ENCODE data around the gene GTSE1. TPM values are rescaled to one million over a fixed set of nuclear protein-coding genes. Genes with fewer than 3 reads are reported as not detected.

GTSE1 gene
- total RNA-seq, 1 experiment from 2014 or later, result 88.1 TPM

- Histone ChIP-seq H3K27me3 (replicated peaks; ENCODE audit: insufficient read depth, low read depth, low read length, poor library complexity) (no peaks in the 10 kb centered on the region), H3K4me1 (ENCODE audit: insufficient read depth, low read length, poor library complexity, severe bottlenecking) (peaks cover 4% of the 10 kb centered on the region), H3K36me3 (ENCODE audit: insufficient read depth, low read length, poor library complexity, severe bottlenecking) (peaks cover 9% of the 10 kb centered on the region), H3K4me3 (ENCODE audit: low read depth, low read length, poor library complexity, severe bottlenecking) (no peak overlapping the region), H3K9me3 (ENCODE audit: low read depth, low read length, poor library complexity, severe bottlenecking) (no peaks in the 10 kb centered on the region), H3K27ac (ENCODE audit: low read depth, low read length, poor library complexity, severe bottlenecking) (no peak overlapping the region)
- BruUV-seq (replicated peaks), result no TSS peak
- ChIA-PET POLR2A (ENCODE audit: low non-redundant PET) (no interaction called here), CTCF (no interaction called here)
- no peak for DNase-seq (ENCODE audit: low spot score)
- TF ChIP-seq, protein P1, sequence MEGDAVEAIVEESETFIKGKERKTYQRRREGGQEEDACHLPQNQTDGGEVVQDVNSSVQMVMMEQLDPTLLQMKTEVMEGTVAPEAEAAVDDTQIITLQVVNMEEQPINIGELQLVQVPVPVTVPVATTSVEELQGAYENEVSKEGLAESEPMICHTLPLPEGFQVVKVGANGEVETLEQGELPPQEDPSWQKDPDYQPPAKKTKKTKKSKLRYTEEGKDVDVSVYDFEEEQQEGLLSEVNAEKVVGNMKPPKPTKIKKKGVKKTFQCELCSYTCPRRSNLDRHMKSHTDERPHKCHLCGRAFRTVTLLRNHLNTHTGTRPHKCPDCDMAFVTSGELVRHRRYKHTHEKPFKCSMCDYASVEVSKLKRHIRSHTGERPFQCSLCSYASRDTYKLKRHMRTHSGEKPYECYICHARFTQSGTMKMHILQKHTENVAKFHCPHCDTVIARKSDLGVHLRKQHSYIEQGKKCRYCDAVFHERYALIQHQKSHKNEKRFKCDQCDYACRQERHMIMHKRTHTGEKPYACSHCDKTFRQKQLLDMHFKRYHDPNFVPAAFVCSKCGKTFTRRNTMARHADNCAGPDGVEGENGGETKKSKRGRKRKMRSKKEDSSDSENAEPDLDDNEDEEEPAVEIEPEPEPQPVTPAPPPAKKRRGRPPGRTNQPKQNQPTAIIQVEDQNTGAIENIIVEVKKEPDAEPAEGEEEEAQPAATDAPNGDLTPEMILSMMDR (conservative IDR thresholded peaks at IDR 0.05; ENCODE audit: low read depth, low read length), result no peak
- intact Hi-C loops (cut with micrococcal nuclease; ENCODE audit: unreplicated experiment), result no loop called here
Measured at GRCh38 chr22:46272762-46273431, 23.8 kb upstream of the GTSE1 start.

GRCh38 chr22:46273432-46274148, 23.1 kb upstream of the GTSE1 start:
- H3K27ac ChIP-seq (ENCODE audit: low read depth, low read length, poor library complexity, severe bottlenecking), result no peak overlapping the region
- BruUV-seq (replicated peaks), result no TSS peak
- no peak for DNase-seq (ENCODE audit: low spot score)
- H3K4me3 ChIP-seq (ENCODE audit: low read depth, low read length, poor library complexity, severe bottlenecking), result no peak overlapping the region
- no peaks in the 10 kb centered on the region for H3K27me3 ChIP-seq (replicated peaks; ENCODE audit: insufficient read depth, low read depth, low read length, poor library complexity)
- H3K36me3 ChIP-seq (ENCODE audit: insufficient read depth, low read length, poor library complexity, severe bottlenecking), result peaks cover 9% of the 10 kb centered on the region
- intact Hi-C loops (cut with micrococcal nuclease; ENCODE audit: unreplicated experiment), result no loop called here
- H3K9me3 ChIP-seq (ENCODE audit: low read depth, low read length, poor library complexity, severe bottlenecking), result no peaks in the 10 kb centered on the region
- no peaks in the 10 kb centered on the region for H3K4me1 ChIP-seq (ENCODE audit: insufficient read depth, low read length, poor library complexity, severe bottlenecking)
- ChIA-PET CTCF (no interaction called here), POLR2A (ENCODE audit: low non-redundant PET) (no interaction called here)
- TF ChIP-seq EZH2 (IDR thresholded peaks at IDR 0.05; ENCODE audit: borderline replicate concordance, low read depth, low read length, poor library complexity, severe bottlenecking), result no peak
- TF ChIP-seq, protein P1 (conservative IDR thresholded peaks at IDR 0.05; ENCODE audit: low read depth, low read length), result no peak

DNA sequence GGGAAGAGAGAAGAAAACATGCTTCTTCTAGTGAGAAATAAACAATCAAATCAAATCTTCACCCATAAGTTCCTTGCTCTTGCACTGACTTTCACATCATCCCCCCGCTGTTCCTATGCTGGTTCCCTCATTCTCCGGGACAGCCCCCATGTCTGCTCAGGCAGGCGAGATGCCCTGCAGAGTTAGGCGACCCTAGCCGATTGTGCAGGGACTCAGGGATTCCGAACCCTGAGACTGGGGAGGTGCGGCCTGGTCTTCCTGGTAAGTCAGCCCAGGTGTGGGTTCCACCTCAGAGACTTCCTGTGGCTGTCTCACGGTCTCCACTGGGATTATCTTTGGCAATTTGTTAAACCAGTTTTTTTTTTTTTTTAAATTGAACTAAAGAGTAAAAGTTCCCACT, 22.3 kb upstream of the GTSE1 start:
- CTCF ChIA-PET, result no interaction called here
- POLR2A ChIA-PET (ENCODE audit: low non-redundant PET), result no interaction called here
- H3K4me1 ChIP-seq (ENCODE audit: insufficient read depth, low read length, poor library complexity, severe bottlenecking), result no peaks in the 10 kb centered on the region
- H3K36me3 ChIP-seq (ENCODE audit: insufficient read depth, low read length, poor library complexity, severe bottlenecking), result peaks cover 9% of the 10 kb centered on the region
- H3K9me3 ChIP-seq (ENCODE audit: low read depth, low read length, poor library complexity, severe bottlenecking), result no peaks in the 10 kb centered on the region
- no TSS peak for BruUV-seq (replicated peaks)
- DNase-seq (ENCODE audit: low spot score), result no peak
- H3K27ac ChIP-seq (ENCODE audit: low read depth, low read length, poor library complexity, severe bottlenecking), result no peak overlapping the region
- TF ChIP-seq, protein P1 (conservative IDR thresholded peaks at IDR 0.05; ENCODE audit: low read depth, low read length), result no peak
- TF ChIP-seq EZH2 (IDR thresholded peaks at IDR 0.05; ENCODE audit: borderline replicate concordance, low read depth, low read length, poor library complexity, severe bottlenecking), result no peak
- no peak overlapping the region for H3K4me3 ChIP-seq (ENCODE audit: low read depth, low read length, poor library complexity, severe bottlenecking)
- intact Hi-C loops (cut with micrococcal nuclease; ENCODE audit: unreplicated experiment), result no loop called here
- no peaks in the 10 kb centered on the region for H3K27me3 ChIP-seq (replicated peaks; ENCODE audit: insufficient read depth, low read depth, low read length, poor library complexity)

Data from A673 (cell line).